OCI-LY7 (cell line): Measurements from ENCODE around the gene RNU6-9. TPM values are rescaled to one million over a fixed set of nuclear protein-coding genes. Genes with fewer than 3 reads are reported as not detected.

Experiments used
- BruUV-seq: library from RNA; stranded (reverse); fragments of 400-500 nt; replicated peaks from 2 replicates; lab custom pipeline; 2021; lab: Mats Ljungman, UMichigan
- CTCF ChIA-PET: fragments of 300-600 bp; sonication (Branson Sonifier 250); formaldehyde crosslinking; loops from one replicate; lab custom pipeline; 2022; ENCODE audit warnings: antibody characterized with exemption; ENCODE audit not compliant: unreplicated experiment; lab: Charles Lee
- POLR2A ChIA-PET: fragments of 300-600 bp; sonication (Branson Sonifier 250); formaldehyde crosslinking; loops from one replicate; lab custom pipeline; 2022; ENCODE audit warnings: antibody characterized with exemption; lab: Charles Lee
- DNase-seq: peaks from one replicate; pipeline ENCODE4 v3.0.0-alpha.2; 2015; ENCODE audit warnings: low spot score
- H2AFZ ChIP-seq: fragments of 200-600 bp; sonication (generic), shearing (Covaris generic); 2 replicates; pipeline ENCODE4 v1.6.1; 2014; ENCODE audit warnings: mild to moderate bottlenecking, antibody characterized with exemption, low read length, moderate library complexity
- H3K27ac ChIP-seq: fragments of 200-600 bp; sonication (generic); 2 replicates; pipeline ENCODE4 v1.5.1; 2014; ENCODE audit warnings: mixed run types, low read depth, mild to moderate bottlenecking, moderate library complexity, low read length, inconsistent platforms; ENCODE audit not compliant: poor library complexity, severe bottlenecking
- H3K36me3 ChIP-seq: fragments of 200-600 bp; sonication (generic); 2 replicates; pipeline ENCODE4 v1.6.1; 2014; ENCODE audit warnings: mild to moderate bottlenecking, antibody characterized with exemption, low read length, moderate library complexity, mixed read lengths; ENCODE audit not compliant: insufficient read depth
- H3K4me1 ChIP-seq: fragments of 200-600 bp; sonication (generic); 2 replicates; pipeline ENCODE4 v1.5.1; 2014; ENCODE audit warnings: mild to moderate bottlenecking, low read length; ENCODE audit not compliant: insufficient read depth, poor library complexity, severe bottlenecking
- H3K4me2 ChIP-seq: fragments of 200-600 bp; sonication (generic); 2 replicates; pipeline ENCODE4 v1.6.1; 2014; ENCODE audit warnings: mild to moderate bottlenecking, low read length
- H3K4me3 ChIP-seq: fragments of 200-600 bp; sonication (generic); 2 replicates; pipeline ENCODE4 v1.5.1; 2014; ENCODE audit warnings: mild to moderate bottlenecking, low read depth, low read length; ENCODE audit not compliant: poor library complexity, severe bottlenecking
- H3K79me2 ChIP-seq: fragments of 200-600 bp; sonication (generic); 2 replicates; pipeline ENCODE4 v1.6.1; 2016; ENCODE audit warnings: low read depth, mild to moderate bottlenecking, low read length, moderate library complexity, mixed read lengths; ENCODE audit not compliant: insufficient read depth
- H3K9me2 ChIP-seq: fragments of 200-600 bp; sonication (generic); 2 replicates; pipeline ENCODE4 v1.6.1; 2016; ENCODE audit warnings: mild to moderate bottlenecking, low read length, mixed read lengths; ENCODE audit not compliant: insufficient read depth
- H3K9me3 ChIP-seq: fragments of 200-600 bp; sonication (generic); 2 replicates; pipeline ENCODE4 v1.6.1; 2014; ENCODE audit warnings: mild to moderate bottlenecking, mixed run types, low read length, mixed read lengths
- H4K20me1 ChIP-seq: fragments of 200-600 bp; sonication (generic); 2 replicates; pipeline ENCODE4 v1.6.1; 2014; ENCODE audit warnings: mild to moderate bottlenecking, antibody characterized with exemption, low read length, moderate library complexity, mixed read lengths; ENCODE audit not compliant: insufficient read depth
- EZH2phosphoT487 ChIP-seq: fragments of 200-600 bp; sonication (generic); IDR thresholded peaks from 2 replicates; pipeline ENCODE4 v1.6.1; 2018; ENCODE audit warnings: low read depth, borderline replicate concordance, mild to moderate bottlenecking, mixed run types, antibody characterized with exemption, low read length, moderate library complexity, mixed read lengths
- intact Hi-C: fragments of 100-400 bp; cut with micrococcal nuclease; formaldehyde crosslinking; loops from one replicate; pipeline ENCODE4 v1.10.0; 2022; ENCODE audit not compliant: unreplicated experiment
- total RNA-seq, 2 experiments: library from RNA; depleted of rRNA in 1 of 2; stranded (reverse); fragments of >200 nt in 1 of 2; shearing (Covaris generic) in 1 of 2; gene quantifications; 2 replicates each; pipeline ENCODE4 v1.2.3, GENCODE V29; 2014 to 2022
- TF ChIP-seq, protein P1 (sequence below): fragments of 200-600 bp; sonication (generic); conservative IDR thresholded peaks from 2 replicates; pipeline ENCODE4 v1.5.1; 2014; ENCODE audit warnings: mild to moderate bottlenecking, antibody characterized with exemption, low read length, moderate library complexity, mixed read lengths

Gene RNU6-9
- total RNA-seq, 2 experiments from 2014 or later, result not detected

DNA sequence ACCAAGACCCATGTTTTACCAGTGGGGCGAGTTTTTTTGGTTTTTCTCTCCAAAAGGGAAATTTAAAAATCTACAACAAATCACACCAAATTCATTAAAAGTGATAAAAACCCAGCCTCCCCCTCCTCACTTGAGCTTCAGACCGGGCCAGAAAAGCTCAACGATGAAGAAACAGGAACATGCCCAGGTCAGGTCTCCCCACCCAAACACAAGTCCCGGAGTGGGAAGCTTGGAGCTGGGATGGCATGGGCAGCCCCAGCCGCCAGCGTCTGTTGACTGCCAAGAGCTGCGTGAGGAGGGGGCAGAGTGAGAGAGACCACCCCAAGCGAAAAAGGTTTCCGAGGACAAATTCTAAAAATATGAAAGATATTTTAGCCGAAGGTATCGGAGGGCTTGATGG is 3.7 kb downstream of the RNU6-9 start:
- no peak for DNase-seq
- Histone ChIP-seq H3K4me3 (no peak overlapping the region), H3K9me2 (no peaks in the 10 kb centered on the region), H3K36me3 (peaks cover 17% of the 10 kb centered on the region; the same call in 1 of the 2 replicates), H4K20me1 (no peaks in the 10 kb centered on the region), H2AFZ (no peak overlapping the region), H3K4me2 (no peak overlapping the region), H3K9me3 (no peaks in the 10 kb centered on the region), H3K79me2 (0 out of 2 replicates have a peak, but pooled peaks cover 5% of the 10 kb centered on the region), H3K4me1 (peaks cover 25% of the 10 kb centered on the region), H3K27ac (no peak overlapping the region)
- TF ChIP-seq EZH2phosphoT487, result no peak
- TF ChIP-seq, protein P1, sequence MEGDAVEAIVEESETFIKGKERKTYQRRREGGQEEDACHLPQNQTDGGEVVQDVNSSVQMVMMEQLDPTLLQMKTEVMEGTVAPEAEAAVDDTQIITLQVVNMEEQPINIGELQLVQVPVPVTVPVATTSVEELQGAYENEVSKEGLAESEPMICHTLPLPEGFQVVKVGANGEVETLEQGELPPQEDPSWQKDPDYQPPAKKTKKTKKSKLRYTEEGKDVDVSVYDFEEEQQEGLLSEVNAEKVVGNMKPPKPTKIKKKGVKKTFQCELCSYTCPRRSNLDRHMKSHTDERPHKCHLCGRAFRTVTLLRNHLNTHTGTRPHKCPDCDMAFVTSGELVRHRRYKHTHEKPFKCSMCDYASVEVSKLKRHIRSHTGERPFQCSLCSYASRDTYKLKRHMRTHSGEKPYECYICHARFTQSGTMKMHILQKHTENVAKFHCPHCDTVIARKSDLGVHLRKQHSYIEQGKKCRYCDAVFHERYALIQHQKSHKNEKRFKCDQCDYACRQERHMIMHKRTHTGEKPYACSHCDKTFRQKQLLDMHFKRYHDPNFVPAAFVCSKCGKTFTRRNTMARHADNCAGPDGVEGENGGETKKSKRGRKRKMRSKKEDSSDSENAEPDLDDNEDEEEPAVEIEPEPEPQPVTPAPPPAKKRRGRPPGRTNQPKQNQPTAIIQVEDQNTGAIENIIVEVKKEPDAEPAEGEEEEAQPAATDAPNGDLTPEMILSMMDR, result no peak
- ChIA-PET POLR2A (no interaction called here), CTCF (no interaction called here)
- intact Hi-C loops, result no loop called here
- BruUV-seq, result no TSS peak

- Histone ChIP-seq H3K9me3 (no peaks in the 10 kb centered on the region), H3K4me1 (peaks cover 22% of the 10 kb centered on the region), H2AFZ (no peak overlapping the region), H3K9me2 (no peaks in the 10 kb centered on the region), H3K79me2 (no peaks in the 10 kb centered on the region), H3K36me3 (peaks cover 17% of the 10 kb centered on the region; the same call in 1 of the 2 replicates), H3K27ac (no peak overlapping the region), H4K20me1 (no peaks in the 10 kb centered on the region), H3K4me2 (no peak overlapping the region), H3K4me3 (no peak overlapping the region)
- BruUV-seq, result no TSS peak
- intact Hi-C loops, result no loop called here
- no peak for DNase-seq
- TF ChIP-seq EZH2phosphoT487, result no peak
- TF ChIP-seq, protein P1, result no peak
- ChIA-PET POLR2A (no interaction called here), CTCF (no interaction called here)
These were observed 4.3 kb downstream of the RNU6-9 start for GRCh38 chr19:897442-898039.

- ChIA-PET POLR2A (interaction anchor here (0.7 kb wide), 1 partner anchor 263 kb away, joined by 3 read pairs; no protein-coding TSS in a partner anchor), CTCF (no interaction called here)
- peak overlapping the region; percentile 61 for H3K4me2 ChIP-seq
- peaks cover 22% of the 10 kb centered on the region for H3K4me1 ChIP-seq
- intact Hi-C loops, result no loop called here
- peaks cover 17% of the 10 kb centered on the region; the same call in 1 of the 2 replicates for H3K36me3 ChIP-seq
- H3K9me2 ChIP-seq, result no peaks in the 10 kb centered on the region
- peak overlapping the region; percentile 54 for H3K27ac ChIP-seq
- H3K9me3 ChIP-seq, result no peaks in the 10 kb centered on the region
- H4K20me1 ChIP-seq, result no peaks in the 10 kb centered on the region
- peak; percentile 92 for DNase-seq
- TF ChIP-seq EZH2phosphoT487, result no peak
- TF ChIP-seq, protein P1, result no peak
- H3K79me2 ChIP-seq, result no peaks in the 10 kb centered on the region
- no TSS peak for BruUV-seq
- H3K4me3 ChIP-seq, result no peak overlapping the region
- no peak overlapping the region for H2AFZ ChIP-seq
These were observed 5.4 kb downstream of the RNU6-9 start for GRCh38 chr19:898663-899062.
